HEK293T (cell line): ENCODE data around the gene SLC2A11.

Experiments
- CTCF ChIA-PET: fragments of 350-600 bp; formaldehyde crosslinking; extraction: SDS; loops from one replicate; lab custom pipeline; 2021; ENCODE audit warnings: antibody characterized with exemption, inconsistent platforms; lab: Yijun Ruan, JAX
- POLR2A ChIA-PET: fragments of 350-600 bp; formaldehyde crosslinking; extraction: SDS; loops from one replicate; lab custom pipeline; 2020; ENCODE audit warnings: antibody characterized with exemption, inconsistent platforms; lab: Yijun Ruan, JAX
- DNase-seq: peaks from one replicate; pipeline ENCODE4 v3.0.0; 2012; ENCODE audit warnings: mixed read lengths; ENCODE audit errors: extremely low spot score
- ARNT ChIP-seq: fragments of 450-650 bp; IDR thresholded peaks from 2 replicates; pipeline ENCODE4 v1.6.1; 2017; ENCODE audit warnings: mild to moderate bottlenecking
- BHLHE40 ChIP-seq: fragments of 450-650 bp; IDR thresholded peaks from 2 replicates; pipeline ENCODE4 v1.6.1; 2016; ENCODE audit warnings: mild to moderate bottlenecking, moderate library complexity, borderline replicate concordance
- CTBP1 ChIP-seq: fragments of 450-650 bp; IDR thresholded peaks from 2 replicates; pipeline ENCODE4 v1.6.1; 2016; ENCODE audit warnings: borderline replicate concordance
- ELF4 ChIP-seq: fragments of 450-650 bp; IDR thresholded peaks from 2 replicates; pipeline ENCODE4 v1.6.1; 2017; ENCODE audit warnings: antibody characterized with exemption
- FOXA1 ChIP-seq: fragments of 450-650 bp; IDR thresholded peaks from 2 replicates; pipeline ENCODE4 v1.6.1; 2016; ENCODE audit warnings: mild to moderate bottlenecking
- FOXK2 ChIP-seq: fragments of 450-650 bp; IDR thresholded peaks from 2 replicates; pipeline ENCODE4 v1.6.1; 2016; ENCODE audit warnings: mild to moderate bottlenecking
- FOXM1 ChIP-seq: fragments of 450-650 bp; IDR thresholded peaks from 2 replicates; pipeline ENCODE4 v1.6.1; 2017; ENCODE audit warnings: mild to moderate bottlenecking, borderline replicate concordance
- HDGF ChIP-seq: fragments of 450-650 bp; IDR thresholded peaks from 2 replicates; pipeline ENCODE4 v1.6.1; 2017; ENCODE audit warnings: antibody characterized with exemption, borderline replicate concordance
- L3MBTL2 ChIP-seq: fragments of 450-650 bp; conservative IDR thresholded peaks from 2 replicates; pipeline ENCODE4 v1.6.1; 2016; ENCODE audit warnings: mild to moderate bottlenecking
- LEF1 ChIP-seq: fragments of 450-650 bp; IDR thresholded peaks from 2 replicates; pipeline ENCODE4 v1.6.1; 2017; ENCODE audit warnings: mild to moderate bottlenecking, borderline replicate concordance
- NFRKB ChIP-seq: fragments of 450-650 bp; IDR thresholded peaks from 2 replicates; pipeline ENCODE4 v1.6.1; 2016; ENCODE audit warnings: mild to moderate bottlenecking, moderate library complexity
- PKNOX1 ChIP-seq: fragments of 450-650 bp; IDR thresholded peaks from 2 replicates; pipeline ENCODE4 v1.6.1; 2016
- SP1 ChIP-seq: fragments of 450-650 bp; IDR thresholded peaks from 2 replicates; pipeline ENCODE4 v1.6.1; 2017
- SUZ12 ChIP-seq: fragments of 450-650 bp; IDR thresholded peaks from 2 replicates; pipeline ENCODE4 v1.6.1; 2016; ENCODE audit warnings: mild to moderate bottlenecking
- TARDBP ChIP-seq: fragments of 450-650 bp; IDR thresholded peaks from 2 replicates; pipeline ENCODE4 v1.6.1; 2016
- ZNF384 ChIP-seq: fragments of 450-650 bp; IDR thresholded peaks from 2 replicates; pipeline ENCODE4 v1.6.1; 2016

Gene SLC2A11

DNA sequence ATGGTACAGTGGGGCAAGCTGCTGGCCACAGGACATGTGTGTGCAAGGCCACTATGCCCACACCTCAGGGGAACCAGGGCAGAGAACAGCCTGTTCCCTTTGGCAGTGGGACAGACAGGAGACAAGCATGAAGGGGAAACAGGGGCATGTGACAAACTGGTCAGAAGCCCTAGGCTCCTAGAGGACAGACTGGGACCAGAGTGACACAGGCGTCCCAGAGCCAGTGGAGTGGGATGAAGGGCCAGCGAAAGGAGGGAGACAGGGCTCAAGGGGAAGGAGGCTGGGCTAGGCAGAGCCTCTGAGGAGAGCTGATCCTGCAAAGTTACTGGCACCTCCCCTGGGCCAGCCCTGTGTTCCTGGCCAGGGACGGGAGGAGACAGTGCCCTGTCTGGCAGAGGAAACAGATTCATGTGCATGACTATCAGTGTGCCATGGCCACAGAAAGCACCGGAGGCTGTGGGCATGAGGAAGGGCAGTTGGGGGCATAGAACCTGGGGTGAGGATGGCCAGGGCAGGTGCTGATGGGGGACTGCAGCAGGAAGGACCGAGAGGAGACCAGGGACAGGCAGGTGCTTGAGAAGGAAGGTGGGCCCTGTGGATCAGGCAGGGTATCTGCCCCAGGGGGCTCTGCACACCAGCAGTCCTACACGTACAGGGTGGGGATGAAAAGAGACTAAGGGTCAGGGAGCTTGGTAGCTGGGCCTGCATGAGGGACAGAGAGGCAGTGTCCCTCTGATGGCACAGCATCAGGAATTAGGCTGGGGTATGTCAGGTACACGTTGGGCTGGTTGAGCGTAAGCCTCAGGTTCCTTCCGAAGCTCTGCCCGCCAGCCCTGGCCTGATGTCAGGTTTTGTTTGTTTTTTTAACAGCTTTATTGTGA, 28.6 kb upstream of the SLC2A11 start:
- POLR2A ChIA-PET = interaction anchor here (2.2 kb wide), 1 partner anchor 28 kb away, joined by 7 read pairs; the partner anchor contains the start of gene SLC2A11
- no peak for DNase-seq
- TF ChIP-seq HDGF = no peak
- TF ChIP-seq PKNOX1 = no peak
- no peak for TF ChIP-seq LEF1
- TF ChIP-seq CTBP1 = no peak
- no peak for TF ChIP-seq BHLHE40
- no peak for TF ChIP-seq TARDBP
- TF ChIP-seq L3MBTL2 = no peak
- TF ChIP-seq NFRKB = no peak
- no peak for TF ChIP-seq FOXM1
- TF ChIP-seq ARNT = no peak
- CTCF ChIA-PET = interaction anchor here (0.7 kb wide), 1 partner anchor 61 kb away, joined by 3 read pairs; the partner anchor contains the start of gene CHCHD10

DNA sequence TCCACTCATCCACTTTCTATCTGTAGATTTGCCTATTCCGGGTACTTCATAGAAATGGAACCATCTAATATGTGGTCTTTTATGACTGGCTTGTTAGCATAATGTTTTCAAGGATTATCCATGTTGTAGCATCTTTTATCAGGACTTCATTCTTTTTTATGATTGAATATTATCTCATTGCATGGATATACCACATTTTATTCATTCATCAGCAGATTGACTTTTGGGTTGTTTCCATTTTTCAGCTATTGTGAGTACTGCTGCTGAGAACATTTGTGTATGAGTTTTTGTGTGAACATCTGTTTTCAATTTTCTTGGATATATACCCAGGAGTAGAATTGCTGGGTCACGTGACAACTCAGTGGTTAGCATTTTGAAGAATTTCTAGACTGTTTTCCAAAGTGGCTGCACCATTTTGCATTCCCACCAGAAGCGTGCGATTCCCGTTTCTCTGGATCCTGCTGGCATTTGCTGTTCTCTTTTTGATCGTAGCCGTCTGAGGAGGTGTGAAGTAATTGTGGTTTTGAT, 27.8 kb upstream of the SLC2A11 start:
- DNase-seq = no peak
- ChIA-PET POLR2A (interaction anchor here (2.2 kb wide), 1 partner anchor 28 kb away, joined by 7 read pairs; the partner anchor contains the start of gene SLC2A11), CTCF (no interaction called here)
- TF ChIP-seq LEF1 = no peak
- TF ChIP-seq ELF4 = no peak
- TF ChIP-seq BHLHE40 = no peak
- no peak for TF ChIP-seq L3MBTL2
- TF ChIP-seq SUZ12 = no peak
- TF ChIP-seq ZNF384 = no peak
- TF ChIP-seq ARNT = no peak
- TF ChIP-seq FOXK2 = no peak
- TF ChIP-seq NFRKB = no peak
- TF ChIP-seq FOXA1 = no peak
- TF ChIP-seq HDGF = no peak
- no peak for TF ChIP-seq PKNOX1
- TF ChIP-seq TARDBP = no peak
- no peak for TF ChIP-seq FOXM1
- no peak for TF ChIP-seq SP1
- TF ChIP-seq CTBP1 = no peak

- ChIA-PET POLR2A (interaction anchor here (0.8 to 1.3 kb wide), 2 partner anchors 26 to 64 kb away, joined by 3 to 4 read pairs; partner anchors contain the start of genes CHCHD10 and SLC2A11), CTCF (interaction anchor here (0.6 kb wide), 1 partner anchor 63 kb away, joined by 3 read pairs; no protein-coding TSS in a partner anchor)
- no peak for DNase-seq
- TF ChIP-seq SUZ12 (no peak), FOXK2 (no peak), BHLHE40 (no peak), CTBP1 (no peak), TARDBP (no peak), FOXM1 (no peak), ELF4 (no peak)
These were observed 26.4 kb upstream of the SLC2A11 start for GRCh38 chr22:23831261-23831660.

DNA sequence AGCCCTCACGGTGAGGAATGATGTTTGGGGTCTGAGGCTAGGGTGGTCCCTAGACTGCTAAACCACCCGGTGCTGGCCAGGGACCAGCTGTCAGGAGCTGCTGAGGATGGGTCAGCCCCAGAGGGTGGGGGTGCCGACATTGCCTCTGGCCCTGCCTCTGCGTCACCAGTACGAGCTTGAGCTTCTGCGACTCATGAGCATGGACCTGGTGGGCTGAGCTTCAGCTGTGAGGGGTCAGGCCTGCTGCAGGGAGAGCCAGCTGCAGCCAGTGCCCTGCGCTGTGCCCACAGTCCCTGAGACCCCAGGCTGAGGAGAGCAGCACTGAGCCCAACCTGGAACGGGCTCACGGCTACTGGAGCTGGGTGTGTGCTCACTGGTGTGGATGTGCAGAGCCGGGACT, 25.9 kb upstream of the SLC2A11 start:
- TF ChIP-seq FOXK2 (no peak), PKNOX1 (no peak), ZNF384 (no peak), SUZ12 (no peak)
- CTCF ChIA-PET = no interaction called here
- DNase-seq = no peak
- POLR2A ChIA-PET = interaction anchor here (0.8 to 1.3 kb wide), 2 partner anchors 26 to 64 kb away, joined by 3 to 4 read pairs; partner anchors contain the start of genes CHCHD10 and SLC2A11

DNA sequence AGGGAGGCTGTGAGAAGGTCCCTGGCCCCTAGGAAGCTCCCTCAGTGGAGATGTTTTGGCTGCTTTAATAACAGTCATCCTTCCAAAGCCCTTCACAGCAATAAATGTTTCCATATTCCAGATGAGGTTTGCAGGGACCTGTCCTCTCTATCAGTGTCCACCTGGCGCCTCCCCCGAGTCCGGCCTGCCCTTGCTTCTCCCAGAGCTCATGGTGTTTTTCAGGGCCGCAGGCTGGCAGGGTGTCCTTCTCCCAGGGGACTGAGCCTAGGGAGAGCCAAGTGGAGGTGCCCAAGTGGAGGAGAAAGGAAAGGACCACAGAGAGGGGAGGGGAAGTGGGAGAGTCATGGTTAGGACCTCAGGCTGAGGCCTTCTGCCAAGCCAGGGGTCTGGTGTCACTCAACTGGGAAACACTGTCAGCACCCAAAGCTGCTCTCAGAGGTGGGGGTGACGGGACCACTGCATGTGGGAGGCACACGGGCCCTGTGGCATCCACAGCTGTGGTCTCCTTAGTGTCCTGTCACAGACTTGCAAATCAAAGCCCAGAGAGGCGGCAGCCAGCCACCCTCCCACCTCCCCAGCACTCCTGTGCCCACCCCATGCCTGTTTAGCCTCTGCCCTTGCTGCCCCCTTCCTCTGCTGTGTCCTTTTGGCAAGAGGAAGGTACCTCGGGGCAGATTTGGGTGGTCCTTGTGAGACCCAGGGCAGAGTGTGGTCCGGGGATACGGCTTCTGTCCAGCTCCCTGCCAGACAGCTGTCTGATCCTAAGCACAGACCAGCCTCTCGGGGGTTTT, 25.3 kb upstream of the SLC2A11 start:
- ChIA-PET POLR2A (interaction anchor here (1.3 kb wide), 1 partner anchor 65 kb away, joined by 4 read pairs; the partner anchor contains the start of gene CHCHD10), CTCF (no interaction called here)
- TF ChIP-seq ARNT = no peak
- no peak for DNase-seq
